ENCODE data around the gene PTMS.
"Not testable (repeated sequence)": the region's sequence is repeated elsewhere in the genome, so short reads cannot be mapped to it uniquely, and the experiment has no call there.

PTMS gene

GRCh38 chr12:6765634-6766581 is at the start of gene PTMS:
Gene PTMS (plus strand): TSS chr12:6766363. CDS start chr12:6766706, 343 bp downstream.
- DNase-seq = peak; percentile 29

- no peak for DNase-seq
These were observed 49.2 kb upstream of the PTMS start for GRCh38 chr12:6716874-6717437.

- DNase-seq = no peak
These were observed 43.3 kb upstream of the PTMS start for GRCh38 chr12:6722863-6723262.

- DNase-seq = peak; percentile 97
These were observed 42.4 kb upstream of the PTMS start, which contains the start of gene COPS7A for GRCh38 chr12:6723607-6724408. Gene COPS7A (plus strand): TSS chr12:6724046. CDS start chr12:6724657, 611 bp downstream.

GRCh38 chr12:6724409-6724797 is 41.8 kb upstream of the PTMS start:
- DNase-seq = no peak

- no peak for DNase-seq
These were observed 40.8 kb upstream of the PTMS start for GRCh38 chr12:6725350-6725749.

GRCh38 chr12:6729186-6729585 is 37.0 kb upstream of the PTMS start:
- no peak for DNase-seq

GRCh38 chr12:6730169-6730568 is 36.0 kb upstream of the PTMS start:
- no peak for DNase-seq

GRCh38 chr12:6734506-6735387 is 31.4 kb upstream of the PTMS start:
- no peak for DNase-seq

- peak; percentile 38 for DNase-seq
These were observed 30.5 kb upstream of the PTMS start for GRCh38 chr12:6735448-6736191.

GRCh38 chr12:6736754-6737153 is 29.4 kb upstream of the PTMS start:
- DNase-seq = no peak

- DNase-seq = not testable (repeated sequence)
These were observed 24.1 kb upstream of the PTMS start for GRCh38 chr12:6742080-6742479.

GRCh38 chr12:6742834-6743233 is 23.3 kb upstream of the PTMS start:
- no peak for DNase-seq

GRCh38 chr12:6743300-6743699 is 22.9 kb upstream of the PTMS start:
- DNase-seq = peak; percentile 24

- no peak for DNase-seq
These were observed 20.2 kb upstream of the PTMS start for GRCh38 chr12:6745741-6746525.

GRCh38 chr12:6747216-6747615 is 18.9 kb upstream of the PTMS start:
- DNase-seq = no peak

GRCh38 chr12:6748761-6749160 is 17.4 kb upstream of the PTMS start:
- no peak for DNase-seq

- no peak for DNase-seq
These were observed 15.7 kb upstream of the PTMS start for GRCh38 chr12:6750506-6750905.

GRCh38 chr12:6751767-6752166 is 14.4 kb upstream of the PTMS start:
- no peak for DNase-seq

- DNase-seq = no peak
These were observed 13.8 kb upstream of the PTMS start for GRCh38 chr12:6752167-6752920.

All from activated naive CD4-positive, alpha-beta T cell treated with Interleukin-2 at 50 U/mL for 16 hours (primary cell).